Heart left ventricle (tissue), 16 donors: ENCODE measurements around the gene ZDHHC1. TPM values are rescaled to one million over a fixed set of nuclear protein-coding genes. Genes with fewer than 3 reads are reported as not detected.

Experiments
- ATAC-seq, 4 donors: fragments of 200-7000 bp; cut with Tn5 transposase; one replicate each; pipeline ENCODE4 v1.9.1; 2020 to 2022; ENCODE audit warnings: moderate library complexity in 4 of 4, mild to moderate bottlenecking in 3 of 4, moderate number of reproducible peaks in 1 of 4
- DNase-seq, 5 donors: peaks; one replicate each; pipeline ENCODE4 v3.0.0-alpha.2; 2020
- H3K27ac ChIP-seq, 12 donors: fragments of 200-600 bp; sonication (generic) in 4 of 12; one replicate each; pipeline versions ENCODE4 v1.5.0 to v1.8.0; 2016 to 2022; ENCODE audit warnings: mild to moderate bottlenecking in 2 of 12
- H3K27me3 ChIP-seq, 9 donors: fragments of 200-600 bp; sonication (generic) in 2 of 9; one replicate each; pipeline versions ENCODE4 v1.5.1 to v1.8.0; 2016 to 2022; ENCODE audit warnings: mild to moderate bottlenecking in 3 of 9
- H3K36me3 ChIP-seq, 9 donors: fragments of 200-600 bp; sonication (generic) in 2 of 9; one replicate each; pipeline versions ENCODE4 v1.5.0 to v1.8.0; 2018 to 2022; ENCODE audit warnings: mild to moderate bottlenecking in 2 of 9
- H3K4me1 ChIP-seq, 12 donors: fragments of 200-600 bp; sonication (generic) in 4 of 12; one replicate each; pipeline versions ENCODE4 v1.5.0 to v1.8.0; 2016 to 2022; ENCODE audit warnings: mild to moderate bottlenecking in 3 of 12
- H3K4me3 ChIP-seq, 12 donors: fragments of 200-600 bp; sonication (generic) in 4 of 12; one replicate each; pipeline versions ENCODE4 v1.5.0 to v1.8.0; 2017 to 2022; ENCODE audit warnings: mild to moderate bottlenecking in 9 of 12, moderate library complexity in 4 of 12
- H3K9me3 ChIP-seq, 12 donors: fragments of 200-600 bp; sonication (generic) in 4 of 12; one replicate each; pipeline versions ENCODE4 v1.5.0 to v1.8.0; 2016 to 2022; ENCODE audit warnings: mild to moderate bottlenecking in 1 of 12
- CTCF ChIP-seq, 12 donors: fragments of 200-600 bp; sonication (generic) in 4 of 12; IDR thresholded peaks; one replicate each; pipeline versions ENCODE4 v1.5.0 to v1.8.0; 2018 to 2022; ENCODE audit warnings: antibody characterized with exemption in 12 of 12, mild to moderate bottlenecking in 5 of 12
- POLR2A ChIP-seq, 2 donors: fragments of 450-650 bp; IDR thresholded peaks; one replicate each; pipeline ENCODE4 v1.6.1; 2017; ENCODE audit warnings: antibody characterized with exemption in 2 of 2, mild to moderate bottlenecking in 2 of 2, moderate library complexity in 2 of 2
- WGBS, 4 donors: extraction: QIAGEN DNeasy Blood & Tissue Kit in 2 of 4; methylation state at CpG; one replicate each; pipeline versions ENCODE4 v1.1.5 to v1.1.7; 2013 to 2018; 5-methylcytosine and 5-hydroxymethylcytosine counted together
- intact Hi-C, 10 donors: fragments of 100-400 bp; cut with DNase I; formaldehyde crosslinking; loops; one replicate each; pipeline versions ENCODE4 v1.11.1 to v1.14.2; 2022
- polyA plus RNA-seq, 2 donors: library from polyadenylated mRNA; stranded (reverse); fragments of 200-250 nt; gene quantifications; one replicate each; pipeline ENCODE4 v1.2.3, GENCODE V29; 2013
- total RNA-seq, 9 donors: library from RNA; depleted of rRNA in 2 of 9; stranded (reverse); fragments of >200 nt in 2 of 9; fragmentation: NEBNext Ultra II Directional in 3 of 9; extraction: Animal tissue kit (Norgen Biotek cat#: 25700) in 3 of 9; gene quantifications; one replicate each; pipeline versions ENCODE4 v1.1.0 to v1.2.4, GENCODE V29; 2016 to 2023
- donor health status: ischemic (EF 13 %, LVEDD 7.1; RV severe dilation, severe dysfunction).
- donor health status: healthy with polysubstance abuse.
- donor health status: DM: no; HTN: yes; CAD: no.
- donor health status: DM: no; HTN: no; CAD: no.
- donor health status: ischemic (EF 25% LVEDD 6.9; RV normal size, moderate dysfunction).
- donor health status: ischemic (EF 25% LVEDD 5.7; RV mildly dilated, moderate dysfunction).
- donor health status: healthy.
- donor health status: DM: yes; HTN: yes; CAD: no.
- donor health status: ischemic (EF 35%, LVEDD 5.7; RV mildly dilated, moderate dysfunction).
- donor health status: nonischemic (EF 11% LVEDD 7.7; RV severe dilation, severe dysfunction).
- donor health status: DM: yes; HTN: yes; CAD: no.
- donor health status: PGD.
- donor health status: ischemic (EF 29% LVEDD 5.4; RV normal size, mild dysfunction).
- donor health status: nonischemic (EF 23%, LVEDD 6.1; RV moderate dilation, normal function).

Gene ZDHHC1
- total and polyA plus RNA-seq, 11 donors = 2.7 to 11.6 (median 5.1) TPM

- peak overlapping the region in 9 of 12 donors; percentile 32 to 90 (median 64) for H3K27ac ChIP-seq
- ATAC-seq (no peak), DNase-seq (no peak)
- no peaks in the 10 kb centered on the region for H3K36me3 ChIP-seq
- peaks cover 5 to 65% (median 45%) of the 10 kb centered on the region in 12 donors for H3K4me1 ChIP-seq
- no peak overlapping the region for H3K4me3 ChIP-seq
- intact Hi-C loops = loop anchor here in 8 of 10 donors (5.0 to 10.0 kb wide), 5 partner anchors 53 to 136 kb away; partner anchors contain the start of gene PLEKHG4 (in 1 of the 8)
- 78 to 84% (median 83%) methylated on average over 14 to 22 of the region's 22 CpGs for WGBS, 4 donors
- TF ChIP-seq CTCF (IDR thresholded peaks at IDR 0.05) = no peak
- TF ChIP-seq POLR2A (IDR thresholded peaks at IDR 0.05) = no peak
- H3K9me3 ChIP-seq = no peaks in the 10 kb centered on the region
- peaks cover 0 to 25% (median 0%) of the 10 kb centered on the region in 9 donors for H3K27me3 ChIP-seq
Observed at GRCh38 chr16:67397812-67398545, 18.3 kb downstream of the ZDHHC1 start.

GRCh38 chr16:67397036-67397801 lies 19.1 kb downstream of the ZDHHC1 start:
- Histone ChIP-seq H3K27me3 (peaks cover 0 to 28% (median 5%) of the 10 kb centered on the region in 9 donors), H3K4me1 (peaks cover 5 to 73% (median 48%) of the 10 kb centered on the region in 12 donors), H3K36me3 (no peaks in the 10 kb centered on the region), H3K27ac (peak overlapping the region in 11 of 12 donors; percentile 62 to 94 (median 70)), H3K9me3 (no peaks in the 10 kb centered on the region), H3K4me3 (no peak overlapping the region)
- ATAC-seq (peak; percentile 5 to 48 (median 10)), DNase-seq (peak; percentile 83 to 88 (median 86))
- 61 to 78% (median 66%) methylated on average over 7 to 15 of the region's 15 CpGs for WGBS, 4 donors
- intact Hi-C loops = loop anchor here in 8 of 10 donors (5.0 to 10.0 kb wide), 5 partner anchors 52 to 135 kb away; partner anchors contain the start of gene PLEKHG4 (in 1 of the 8)
- no peak for TF ChIP-seq POLR2A (IDR thresholded peaks at IDR 0.05)
- no peak for TF ChIP-seq CTCF (IDR thresholded peaks at IDR 0.05)

- Histone ChIP-seq H3K4me1 (peaks cover 5 to 81% (median 52%) of the 10 kb centered on the region in 12 donors), H3K9me3 (no peaks in the 10 kb centered on the region), H3K27ac (peak overlapping the region in 11 of 12 donors; percentile 62 to 94 (median 70)), H3K27me3 (peaks cover 0 to 28% (median 5%) of the 10 kb centered on the region in 9 donors), H3K36me3 (no peaks in the 10 kb centered on the region), H3K4me3 (peak overlapping the region in 3 of 12 donors; percentile 2 to 7 (median 7))
- peak; percentile 23 to 55 (median 38) for ATAC-seq
- TF ChIP-seq CTCF (IDR thresholded peaks at IDR 0.05) = no peak
- TF ChIP-seq POLR2A (IDR thresholded peaks at IDR 0.05) = no peak
- WGBS, 4 donors = 24 to 33% (median 28%) methylated on average over 27 to 31 of the region's 31 CpGs
- peak; percentile 85 to 92 (median 90) for DNase-seq
- intact Hi-C loops = loop anchor here in 8 of 10 donors (5.0 to 10.0 kb wide), 5 partner anchors 52 to 134 kb away; partner anchors contain the start of gene PLEKHG4 (in 1 of the 8)
Observed at GRCh38 chr16:67396159-67397035, 19.9 kb downstream of the ZDHHC1 start.
